Vagina (tissue), 2 donors: ENCODE data around the gene PPIB. TPM values are rescaled to one million over a fixed set of nuclear protein-coding genes. Genes with fewer than 3 reads are reported as not detected.
"Not testable (repeated sequence)": the region's sequence is repeated elsewhere in the genome, so short reads cannot be mapped to it uniquely, and the experiment has no call there.

Source experiments
- DNase-seq, 2 donors: peaks; one replicate each; pipeline ENCODE4 v3.0.0-alpha.2; 2017; ENCODE audit errors: extremely low spot score in 2 of 2
- H3K27ac ChIP-seq: fragments of 200-600 bp; sonication (generic); one replicate; pipeline ENCODE4 v1.5.1; 2019
- H3K27me3 ChIP-seq: fragments of 200-600 bp; sonication (generic); one replicate; pipeline ENCODE4 v1.5.1; 2019
- H3K36me3 ChIP-seq, 2 donors: fragments of 200-600 bp; sonication (generic); one replicate each; pipeline ENCODE4 v1.5.1; 2017 to 2019
- H3K4me1 ChIP-seq: fragments of 200-600 bp; sonication (generic); one replicate; pipeline ENCODE4 v1.5.1; 2019
- H3K4me3 ChIP-seq, 2 donors: fragments of 200-600 bp; sonication (generic); 1 replicate in 1 of 2; 2 replicates in 1 of 2; pipeline ENCODE4 v1.5.1; 2016 to 2019
- H3K9me3 ChIP-seq: fragments of 200-600 bp; sonication (generic); one replicate; pipeline ENCODE4 v1.5.1; 2019
- CTCF ChIP-seq, 3 experiments: fragments of 450-650 bp in 2 of 3; fragments of 200-600 bp in 1 of 3; sonication (generic) in 1 of 3; IDR thresholded peaks; one replicate each; pipeline ENCODE4 v1.5.1; 2017 to 2019; ENCODE audit warnings: antibody characterized with exemption in 3 of 3, mild to moderate bottlenecking in 2 of 3, moderate library complexity in 2 of 3
- POLR2A ChIP-seq, 2 donors: fragments of 450-650 bp; IDR thresholded peaks; one replicate each; pipeline ENCODE4 v1.6.1; 2017; ENCODE audit warnings: antibody characterized with exemption in 2 of 2, mild to moderate bottlenecking in 2 of 2, moderate library complexity in 2 of 2
- POLR2AphosphoS5 ChIP-seq, 2 donors: sonication (generic); formaldehyde crosslinking; IDR thresholded peaks; one replicate each; pipeline ENCODE4 v1.9.0; 2017; ENCODE audit warnings: antibody characterized with exemption in 2 of 2, mild to moderate bottlenecking in 2 of 2, low read depth in 1 of 2; ENCODE audit not compliant: insufficient read depth in 1 of 2
- intact Hi-C: fragments of 100-400 bp; cut with DNase I; formaldehyde crosslinking; loops from one replicate; pipeline ENCODE4 v1.15.1; 2023
- small RNA-seq: library from RNA; depleted of rRNA; stranded (forward); fragments of <200 nt; gene quantifications from one replicate; pipeline ENCODE3, GENCODE V24; 2016
- total RNA-seq: library from RNA; depleted of rRNA; stranded (reverse); fragments of >200 nt; gene quantifications from one replicate; pipeline ENCODE4 v1.2.3, GENCODE V29; 2016

Gene PPIB
- total RNA-seq, 1 donor from 2014 or later = 451 TPM

GRCh38 chr15:64112073-64112772 is 50.6 kb downstream of the PPIB start:
- no peak for TF ChIP-seq POLR2A (IDR thresholded peaks at IDR 0.05)
- no peak for TF ChIP-seq POLR2AphosphoS5 (IDR thresholded peaks at IDR 0.05; ENCODE audit: insufficient read depth in 1 of 2, low read depth in 1 of 2)
- no peak for DNase-seq
- Histone ChIP-seq H3K27me3 (no peaks in the 10 kb centered on the region), H3K4me3 (no peak overlapping the region), H3K36me3 (peaks cover 0 to 22% of the 10 kb centered on the region in 2 donors), H3K9me3 (no peaks in the 10 kb centered on the region), H3K4me1 (peaks cover 33% of the 10 kb centered on the region), H3K27ac (no peak overlapping the region)
- intact Hi-C loops = no loop called here

GRCh38 chr15:64111679-64112050 is 51.2 kb downstream of the PPIB start:
- intact Hi-C loops = no loop called here
- Histone ChIP-seq H3K27me3 (no peaks in the 10 kb centered on the region), H3K9me3 (no peaks in the 10 kb centered on the region), H3K4me3 (no peak overlapping the region), H3K36me3 (peaks cover 0 to 18% of the 10 kb centered on the region in 2 donors), H3K4me1 (peaks cover 39% of the 10 kb centered on the region), H3K27ac (no peak overlapping the region)
- TF ChIP-seq CTCF (IDR thresholded peaks at IDR 0.05) (no peak), POLR2A (IDR thresholded peaks at IDR 0.05) (no peak), POLR2AphosphoS5 (IDR thresholded peaks at IDR 0.05; ENCODE audit: insufficient read depth in 1 of 2, low read depth in 1 of 2) (no peak)
- no peak for DNase-seq

GRCh38 chr15:64110950-64111678 is 51.7 kb downstream of the PPIB start:
- Histone ChIP-seq H3K27me3 (no peaks in the 10 kb centered on the region), H3K36me3 (peaks cover 0 to 18% of the 10 kb centered on the region in 2 donors), H3K9me3 (no peaks in the 10 kb centered on the region), H3K4me1 (peaks cover 45% of the 10 kb centered on the region), H3K4me3 (no peak overlapping the region), H3K27ac (no peak overlapping the region)
- DNase-seq = no peak
- intact Hi-C loops = no loop called here
- no peak for TF ChIP-seq POLR2AphosphoS5 (IDR thresholded peaks at IDR 0.05; ENCODE audit: insufficient read depth in 1 of 2, low read depth in 1 of 2)
- no peak for TF ChIP-seq POLR2A (IDR thresholded peaks at IDR 0.05)
- no peak for TF ChIP-seq CTCF (IDR thresholded peaks at IDR 0.05)

- H3K36me3 ChIP-seq = peaks cover 0 to 18% of the 10 kb centered on the region in 2 donors
- H3K27ac ChIP-seq, DNase-seq, H3K27me3 ChIP-seq, H3K9me3 ChIP-seq, H3K4me3 ChIP-seq, intact Hi-C loops: not testable (repeated sequence)
- peaks cover 53% of the 10 kb centered on the region for H3K4me1 ChIP-seq
Measured at GRCh38 chr15:64110108-64110701, 52.6 kb downstream of the PPIB start.

GRCh38 chr15:64107337-64107736 is 55.5 kb downstream of the PPIB start:
- Histone ChIP-seq H3K4me1 (peaks cover 57% of the 10 kb centered on the region), H3K36me3 (no peaks in the 10 kb centered on the region), H3K27ac (no peak overlapping the region), H3K9me3 (no peaks in the 10 kb centered on the region), H3K27me3 (no peaks in the 10 kb centered on the region), H3K4me3 (no peak overlapping the region)
- intact Hi-C loops = no loop called here
- DNase-seq = no peak
- TF ChIP-seq CTCF (IDR thresholded peaks at IDR 0.05) = no peak
- TF ChIP-seq POLR2A (IDR thresholded peaks at IDR 0.05) = no peak
- no peak for TF ChIP-seq POLR2AphosphoS5 (IDR thresholded peaks at IDR 0.05; ENCODE audit: insufficient read depth in 1 of 2, low read depth in 1 of 2)

Small RNAs within 50 kb of the gene (small RNA-seq; reads per million reads assigned to genes)
- gene RF00019 = not detected

Other genes with a start within 250 kb of the PPIB start
- gene DAPK2, start 116.5 kb downstream of the PPIB start, total RNA-seq = 50.3 TPM
- 36.1 TPM for gene CIAO2A, start 69.2 kb downstream of the PPIB start, total RNA-seq
- 92.8 TPM for gene SNX1, start 67.0 kb downstream of the PPIB start, total RNA-seq
- not detected for gene SNX22, start 11.3 kb downstream of the PPIB start, total RNA-seq
- gene CSNK1G1, start 193.2 kb upstream of the PPIB start, total RNA-seq = 12.8 TPM
- gene PCLAF, start 218.4 kb upstream of the PPIB start, total RNA-seq = 8.1 TPM
- gene TRIP4, start 224.8 kb upstream of the PPIB start, total RNA-seq = 22.3 TPM